Aorta (tissue), 5 donors: Measurements from ENCODE around the gene VKORC1L1. TPM values are rescaled to one million over a fixed set of nuclear protein-coding genes. Genes with fewer than 3 reads are reported as not detected.
"Not testable (repeated sequence)": the region's sequence is repeated elsewhere in the genome, so short reads cannot be mapped to it uniquely, and the experiment has no call there.

Experiments
- ATAC-seq: fragments of 200-7000 bp; cut with Tn5 transposase; one replicate; pipeline ENCODE4 v1.9.1; 2022; ENCODE audit warnings: moderate library complexity; ENCODE audit not compliant: low FRiP score
- DNase-seq, 2 donors: peaks; one replicate each; pipeline ENCODE4 v3.0.0-alpha.2; 2020
- H3K27ac ChIP-seq, 2 donors: one replicate each; pipeline ENCODE4 v1.5.1; 2013; ENCODE audit warnings: low read length in 2 of 2, mild to moderate bottlenecking in 2 of 2, moderate library complexity in 2 of 2, control low read depth in 1 of 2, inconsistent platforms in 1 of 2, low read depth in 1 of 2
- H3K27me3 ChIP-seq, 2 donors: one replicate each; pipeline ENCODE4 v1.6.1; 2013; ENCODE audit warnings: control low read depth in 1 of 2, low read length in 1 of 2, mild to moderate bottlenecking in 1 of 2, moderate library complexity in 1 of 2; ENCODE audit not compliant: insufficient read depth in 2 of 2, control insufficient read depth in 1 of 2
- H3K36me3 ChIP-seq, 2 donors: one replicate each; pipeline ENCODE4 v1.6.1; 2013; ENCODE audit warnings: control low read depth in 1 of 2, low read length in 1 of 2, mild to moderate bottlenecking in 1 of 2; ENCODE audit not compliant: insufficient read depth in 2 of 2, control insufficient read depth in 1 of 2
- H3K4me1 ChIP-seq, 2 donors: one replicate each; pipeline ENCODE4 v1.6.1; 2013; ENCODE audit warnings: low read length in 2 of 2, control low read depth in 1 of 2, mild to moderate bottlenecking in 1 of 2, moderate library complexity in 1 of 2; ENCODE audit not compliant: insufficient read depth in 2 of 2, control insufficient read depth in 1 of 2
- H3K4me3 ChIP-seq, 2 donors: one replicate each; pipeline ENCODE4 v1.5.1; 2013; ENCODE audit warnings: low read length in 2 of 2, control low read depth in 1 of 2, mild to moderate bottlenecking in 1 of 2
- H3K9me3 ChIP-seq: one replicate; pipeline ENCODE4 v1.6.1; 2013; ENCODE audit warnings: mild to moderate bottlenecking, low read length; ENCODE audit not compliant: control insufficient read depth
- WGBS, 2 donors: extraction: QIAGEN DNeasy Blood & Tissue Kit; methylation state at CpG; one replicate each; pipeline ENCODE4 v1.1.7; 2013; 5-methylcytosine and 5-hydroxymethylcytosine counted together
- intact Hi-C, 2 donors: fragments of 100-400 bp; cut with DNase I; formaldehyde crosslinking; loops; one replicate each; pipeline versions ENCODE4 v1.14.2 to v1.15.0; 2022
- polyA plus RNA-seq, 2 donors: library from polyadenylated mRNA; stranded (reverse); fragments of 200-250 nt; gene quantifications; one replicate each; pipeline ENCODE4 v1.2.3, GENCODE V29; 2013
- total RNA-seq, 2 donors: library from RNA; stranded (reverse); fragmentation: NEBNext Ultra II Directional; extraction: Animal tissue kit (Norgen Biotek cat#: 25700); gene quantifications; one replicate each; pipeline ENCODE4 v1.2.1, GENCODE V29; 2021
- donor health status: healthy with polysubstance abuse.
- donor health status: Bipolar disorder and iron deficiency.
- donor health status: DM: no; HTN: no; CAD: no.
- donor health status: DM: no; HTN: no; CAD: no.
- donor health status: DM: yes; HTN: yes; CAD: no.

VKORC1L1 gene
- total and polyA plus RNA-seq, 4 donors, result 10.0 to 21.9 (median 16.7) TPM

- Histone ChIP-seq H3K36me3 (no peaks in the 10 kb centered on the region), H3K4me1 (no peaks in the 10 kb centered on the region), H3K4me3 (no peak overlapping the region), H3K27me3 (no peaks in the 10 kb centered on the region), H3K27ac (no peak overlapping the region), H3K9me3 (no peaks in the 10 kb centered on the region)
- WGBS, 2 donors, result 74 to 75% methylated on average over 5 of the region's 5 CpGs
- no peak for ATAC-seq
- intact Hi-C loops, result no loop called here
- no peak for DNase-seq
Measured at GRCh38 chr7:65892161-65892560, 19.3 kb downstream of the VKORC1L1 start.

- Histone ChIP-seq H3K36me3 (no peaks in the 10 kb centered on the region), H3K9me3 (no peaks in the 10 kb centered on the region), H3K4me3 (no peak overlapping the region), H3K27me3 (no peaks in the 10 kb centered on the region), H3K4me1 (no peaks in the 10 kb centered on the region), H3K27ac (no peak overlapping the region)
- intact Hi-C loops, result no loop called here
- ATAC-seq (no peak), DNase-seq (no peak)
- 87 to 90% methylated on average over 1 of the region's 1 CpG for WGBS, 2 donors
Measured at GRCh38 chr7:65892835-65893234, 20.0 kb downstream of the VKORC1L1 start.

DNA sequence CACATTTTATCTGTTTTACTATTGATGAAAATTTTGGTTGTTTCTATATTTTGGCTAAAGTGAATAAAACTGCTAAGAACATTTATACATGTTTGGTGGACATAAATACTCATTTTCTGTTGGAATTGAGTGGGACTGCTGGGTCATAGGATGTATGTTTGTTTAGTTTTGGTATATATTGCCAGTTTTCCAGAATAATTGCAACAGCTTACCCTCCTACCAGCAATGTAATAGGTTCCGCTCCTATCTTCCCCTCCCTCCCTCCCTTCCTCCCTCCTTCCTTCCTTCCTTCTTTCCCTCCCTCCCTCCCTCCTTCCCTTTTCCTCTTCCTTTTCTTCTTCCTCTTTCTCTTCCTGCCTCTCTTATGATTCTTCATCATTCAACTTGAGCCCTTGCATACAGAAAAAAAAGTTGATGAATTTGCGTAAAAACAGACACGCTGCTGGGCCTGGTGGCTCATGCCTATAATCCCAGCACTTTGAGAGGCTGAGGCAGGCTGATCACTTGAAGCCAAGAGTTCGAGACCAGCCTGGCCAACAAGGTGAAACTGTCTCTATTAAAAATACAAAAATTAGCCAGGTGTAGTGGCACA, 23.5 kb downstream of the VKORC1L1 start:
- Histone ChIP-seq H3K4me1 (no peaks in the 10 kb centered on the region), H3K36me3 (no peaks in the 10 kb centered on the region), H3K27ac (no peak overlapping the region), H3K4me3 (no peak overlapping the region), H3K9me3 (no peaks in the 10 kb centered on the region), H3K27me3 (no peaks in the 10 kb centered on the region)
- DNase-seq (no peak), ATAC-seq (no peak)
- intact Hi-C loops, result no loop called here
- WGBS, 2 donors, result 94 to 95% methylated on average over 4 of the region's 4 CpGs

DNA sequence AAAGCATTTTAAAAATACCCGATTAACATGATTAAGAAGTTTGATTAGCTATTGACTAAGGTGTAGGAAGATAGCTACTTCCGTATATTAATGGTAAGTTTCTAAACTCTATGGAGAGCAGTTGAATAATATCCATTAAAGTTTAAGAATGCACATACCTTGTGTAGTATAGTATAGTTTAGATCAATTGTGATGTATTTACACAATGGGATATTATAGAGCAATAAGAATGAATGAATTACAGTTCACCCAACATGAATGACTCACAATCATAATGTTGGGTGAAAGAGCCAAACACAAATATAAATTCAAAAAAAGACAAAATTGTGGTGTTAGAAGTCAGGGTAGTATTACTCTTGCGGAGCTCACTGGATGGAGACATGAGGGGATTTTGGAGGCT, 24.4 kb downstream of the VKORC1L1 start:
- H3K36me3 ChIP-seq, DNase-seq, H3K4me1 ChIP-seq, ATAC-seq, H3K27ac ChIP-seq, H3K4me3 ChIP-seq, intact Hi-C loops, H3K9me3 ChIP-seq, H3K27me3 ChIP-seq: not testable (repeated sequence)
- 97 to 98% methylated on average over 3 of the region's 3 CpGs for WGBS, 2 donors

DNA sequence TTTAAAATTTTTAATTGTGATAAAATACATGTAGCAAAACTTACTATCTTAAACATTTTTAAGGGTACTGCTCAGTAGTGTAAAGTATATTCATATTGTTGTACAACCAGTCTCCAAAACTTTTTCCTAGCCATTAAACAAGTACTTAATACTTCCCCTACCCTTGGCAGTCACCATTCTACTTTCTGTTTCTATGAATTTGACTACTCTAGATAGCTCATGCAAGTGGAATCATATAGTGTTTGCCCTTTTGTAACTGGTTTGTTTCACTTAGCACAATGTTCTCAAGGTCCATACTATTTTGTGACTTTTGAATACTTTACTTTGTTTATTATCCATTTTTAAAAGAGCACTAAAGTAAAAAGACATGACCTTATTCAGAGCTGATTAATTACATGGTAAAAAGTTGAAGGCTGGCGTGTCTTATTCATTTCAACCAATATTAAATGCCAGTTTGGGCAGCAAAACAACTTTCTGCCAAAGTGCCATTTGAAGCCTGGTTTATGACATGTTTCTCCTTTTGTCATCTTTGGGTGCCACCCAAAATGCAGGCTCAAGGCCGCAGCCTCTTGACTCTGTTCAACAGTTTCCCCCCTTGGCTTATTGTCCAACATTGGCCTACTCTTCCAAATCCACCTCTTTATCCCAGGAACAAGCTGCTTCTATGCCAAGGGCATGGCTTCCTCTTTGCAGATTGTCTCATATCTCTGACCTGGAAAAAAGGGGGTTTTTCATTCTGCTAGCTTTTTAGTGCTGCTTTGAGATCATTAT, 26.0 kb downstream of the VKORC1L1 start:
- 39 to 54% methylated on average over 2 of the region's 2 CpGs for WGBS, 2 donors
- H3K27ac ChIP-seq, ATAC-seq, DNase-seq, H3K9me3 ChIP-seq, H3K4me3 ChIP-seq, H3K36me3 ChIP-seq, H3K27me3 ChIP-seq, intact Hi-C loops, H3K4me1 ChIP-seq: not testable (repeated sequence)

DNA sequence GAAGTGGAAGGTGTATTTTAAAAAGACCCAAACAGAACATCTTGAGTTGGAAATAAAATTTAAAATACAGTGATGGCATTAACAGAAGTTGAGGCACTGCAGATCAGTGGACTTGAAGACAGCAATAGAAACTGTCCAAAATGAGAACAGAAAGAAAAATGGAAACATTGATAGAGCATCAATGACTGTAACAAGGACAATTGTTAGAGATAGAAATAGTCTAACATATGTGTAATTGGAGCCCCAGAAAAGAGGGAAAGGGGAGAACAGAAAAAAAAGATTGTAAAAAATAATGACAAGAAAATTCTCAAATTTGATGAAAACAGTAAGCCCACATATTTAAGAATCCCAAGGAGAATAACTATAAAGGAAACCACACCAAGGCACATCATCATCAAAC, 29.4 kb downstream of the VKORC1L1 start:
- Histone ChIP-seq H3K4me3 (no peak overlapping the region), H3K27me3 (no peaks in the 10 kb centered on the region), H3K9me3 (no peaks in the 10 kb centered on the region), H3K4me1 (no peaks in the 10 kb centered on the region), H3K27ac (no peak overlapping the region), H3K36me3 (no peaks in the 10 kb centered on the region)
- intact Hi-C loops, result no loop called here
- DNase-seq (no peak), ATAC-seq (no peak)

DNA sequence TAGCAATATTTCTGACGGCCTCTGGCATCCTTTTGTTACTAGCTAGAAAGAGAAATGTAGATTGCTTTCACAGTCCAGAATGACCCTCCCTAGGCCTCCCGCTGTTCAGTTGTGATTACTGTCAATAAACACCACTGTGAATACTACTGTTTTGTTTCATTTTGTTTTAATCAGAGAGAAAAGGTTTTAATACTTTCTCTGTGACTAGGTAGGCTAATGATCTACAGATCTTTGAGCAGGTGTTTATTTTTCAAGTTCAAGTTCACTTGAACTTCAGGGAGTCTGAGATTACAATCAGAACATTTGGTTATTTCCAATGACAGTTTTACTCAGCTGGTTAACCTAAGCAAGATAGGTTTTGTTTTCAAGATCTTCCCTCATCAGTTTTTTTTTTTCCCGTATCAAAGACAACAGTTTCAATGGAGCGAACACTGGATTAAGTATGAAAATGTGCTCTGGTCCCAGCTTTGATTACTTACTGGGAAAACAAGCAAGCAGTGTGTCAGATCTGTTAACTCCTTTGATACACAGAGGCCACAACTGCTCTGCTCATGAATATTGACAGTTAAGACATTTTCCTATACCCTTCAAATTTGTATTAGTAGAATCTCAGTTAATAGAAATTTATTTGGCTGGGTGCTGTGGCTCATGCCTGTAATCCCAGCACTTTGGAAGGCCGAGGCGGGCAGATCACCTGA, 34.8 kb downstream of the VKORC1L1 start:
- Histone ChIP-seq H3K9me3 (no peaks in the 10 kb centered on the region), H3K27me3 (no peaks in the 10 kb centered on the region), H3K36me3 (no peaks in the 10 kb centered on the region), H3K4me1 (no peaks in the 10 kb centered on the region), H3K27ac (no peak overlapping the region), H3K4me3 (no peak overlapping the region)
- DNase-seq (no peak), ATAC-seq (no peak)
- 93 to 96% methylated on average over 6 of the region's 6 CpGs for WGBS, 2 donors
- intact Hi-C loops, result no loop called here

GRCh38 chr7:65910237-65910636, 37.4 kb downstream of the VKORC1L1 start:
- 9 to 23% methylated on average over 2 of the region's 2 CpGs for WGBS, 2 donors
- DNase-seq, result no peak
- Histone ChIP-seq H3K4me3 (no peak overlapping the region), H3K9me3 (no peaks in the 10 kb centered on the region), H3K27ac (no peak overlapping the region), H3K4me1 (peaks cover 0 to 4% of the 10 kb centered on the region in 2 donors), H3K36me3 (no peaks in the 10 kb centered on the region), H3K27me3 (no peaks in the 10 kb centered on the region)
- ATAC-seq, result no peak
- intact Hi-C loops, result no loop called here

- H3K9me3 ChIP-seq, result no peaks in the 10 kb centered on the region
- no peaks in the 10 kb centered on the region for H3K36me3 ChIP-seq
- no peak overlapping the region for H3K27ac ChIP-seq
- no peak overlapping the region for H3K4me3 ChIP-seq
- intact Hi-C loops, result no loop called here
- no peak for DNase-seq
- H3K4me1 ChIP-seq, result peaks cover 0 to 4% of the 10 kb centered on the region in 2 donors
- H3K27me3 ChIP-seq, result no peaks in the 10 kb centered on the region
- no peak for ATAC-seq
- WGBS, 2 donors, result 92 to 94% methylated on average over 7 of the region's 7 CpGs
Measured at GRCh38 chr7:65912237-65912636, 39.4 kb downstream of the VKORC1L1 start.
